ENCODE results near the gene PIM3. TPM values are rescaled to one million over a fixed set of nuclear protein-coding genes. Genes with fewer than 3 reads are reported as not detected.

Gene PIM3
- total RNA-seq, 1 experiment from 2014 or later: 67.0 TPM

GRCh38 chr22:49937758-49938564 is 22.6 kb upstream of the PIM3 start:
- Histone ChIP-seq H3K36me3 (ENCODE audit: low read depth) (no peaks in the 10 kb centered on the region), H3K9me3 (ENCODE audit: insufficient read depth, low read depth) (no peaks in the 10 kb centered on the region), H3K9me2 (ENCODE audit: insufficient read depth) (no peaks in the 10 kb centered on the region), H4K20me1 (ENCODE audit: insufficient read depth) (no peaks in the 10 kb centered on the region), H3K4me2 (no peak overlapping the region), H3K4me3 (no peak overlapping the region), H3K79me2 (ENCODE audit: low read depth) (no peaks in the 10 kb centered on the region), H2AFZ (no peak overlapping the region), H3F3A (ENCODE audit: insufficient read depth, low read depth) (peaks cover 16% of the 10 kb centered on the region; the same call in 1 of the 2 replicates), H3K27me3 (ENCODE audit: insufficient read depth, low read depth) (no peaks in the 10 kb centered on the region), H3K4me1 (replicated peaks; ENCODE audit: insufficient read depth) (peaks cover 20% of the 10 kb centered on the region), H3K27ac (no peak overlapping the region)
- intact Hi-C loops (cut with micrococcal nuclease; ENCODE audit: unreplicated experiment): no loop called here
- no TSS peak for BruUV-seq (replicated peaks)
- ChIA-PET POLR2A (ENCODE audit: unreplicated experiment) (interaction anchor here (0.6 kb wide), 1 partner anchor 111 kb away, joined by 21 read pairs; no protein-coding TSS in a partner anchor), CTCF (no interaction called here)
- DNase-seq: no peak
- TF ChIP-seq, protein P1, sequence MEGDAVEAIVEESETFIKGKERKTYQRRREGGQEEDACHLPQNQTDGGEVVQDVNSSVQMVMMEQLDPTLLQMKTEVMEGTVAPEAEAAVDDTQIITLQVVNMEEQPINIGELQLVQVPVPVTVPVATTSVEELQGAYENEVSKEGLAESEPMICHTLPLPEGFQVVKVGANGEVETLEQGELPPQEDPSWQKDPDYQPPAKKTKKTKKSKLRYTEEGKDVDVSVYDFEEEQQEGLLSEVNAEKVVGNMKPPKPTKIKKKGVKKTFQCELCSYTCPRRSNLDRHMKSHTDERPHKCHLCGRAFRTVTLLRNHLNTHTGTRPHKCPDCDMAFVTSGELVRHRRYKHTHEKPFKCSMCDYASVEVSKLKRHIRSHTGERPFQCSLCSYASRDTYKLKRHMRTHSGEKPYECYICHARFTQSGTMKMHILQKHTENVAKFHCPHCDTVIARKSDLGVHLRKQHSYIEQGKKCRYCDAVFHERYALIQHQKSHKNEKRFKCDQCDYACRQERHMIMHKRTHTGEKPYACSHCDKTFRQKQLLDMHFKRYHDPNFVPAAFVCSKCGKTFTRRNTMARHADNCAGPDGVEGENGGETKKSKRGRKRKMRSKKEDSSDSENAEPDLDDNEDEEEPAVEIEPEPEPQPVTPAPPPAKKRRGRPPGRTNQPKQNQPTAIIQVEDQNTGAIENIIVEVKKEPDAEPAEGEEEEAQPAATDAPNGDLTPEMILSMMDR (conservative IDR thresholded peaks at IDR 0.05): no peak
- TF ChIP-seq EZH2 (IDR thresholded peaks at IDR 0.05; ENCODE audit: low read depth): no peak

DNA sequence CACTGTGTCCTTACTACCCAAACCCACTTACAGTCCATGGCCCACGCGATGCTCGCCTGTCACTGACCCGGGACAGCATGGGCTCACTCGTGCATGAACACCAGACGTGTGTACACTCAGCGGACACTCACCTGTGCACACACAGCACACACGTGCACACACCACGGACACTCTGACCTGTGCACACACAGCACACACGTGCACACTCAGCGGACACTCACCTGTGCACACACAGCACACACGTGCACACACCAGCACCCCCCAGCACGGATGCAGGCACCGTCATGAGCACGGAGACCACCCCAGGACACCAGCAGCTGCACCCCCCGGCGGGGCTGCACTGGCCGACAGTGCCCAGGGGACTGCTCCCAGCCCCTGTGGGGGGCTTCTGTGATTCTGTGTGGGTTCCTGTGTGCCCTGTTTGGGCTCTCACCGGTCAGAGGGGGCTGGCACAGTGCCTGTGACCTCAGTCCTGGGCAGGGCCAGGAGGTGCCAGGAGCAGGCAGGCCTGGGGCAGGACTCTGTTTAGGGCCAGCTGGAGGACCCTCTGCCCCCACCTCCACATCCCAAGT is 21.9 kb upstream of the PIM3 start:
- CTCF ChIA-PET: no interaction called here
- intact Hi-C loops (cut with micrococcal nuclease; ENCODE audit: unreplicated experiment): no loop called here
- Histone ChIP-seq H3K4me1 (replicated peaks; ENCODE audit: insufficient read depth) (peaks cover 20% of the 10 kb centered on the region), H3K27me3 (ENCODE audit: insufficient read depth, low read depth) (no peaks in the 10 kb centered on the region), H3K4me2 (no peak overlapping the region), H3K4me3 (no peak overlapping the region), H3K27ac (no peak overlapping the region), H4K20me1 (ENCODE audit: insufficient read depth) (no peaks in the 10 kb centered on the region), H3K79me2 (ENCODE audit: low read depth) (no peaks in the 10 kb centered on the region), H3K9me3 (ENCODE audit: insufficient read depth, low read depth) (no peaks in the 10 kb centered on the region), H3K36me3 (ENCODE audit: low read depth) (no peaks in the 10 kb centered on the region), H2AFZ (no peak overlapping the region), H3K9me2 (ENCODE audit: insufficient read depth) (no peaks in the 10 kb centered on the region), H3F3A (ENCODE audit: insufficient read depth, low read depth) (peaks cover 9% of the 10 kb centered on the region; the same call in 1 of the 2 replicates)
- DNase-seq: no peak
- no peak for TF ChIP-seq EZH2 (IDR thresholded peaks at IDR 0.05; ENCODE audit: low read depth)
- TF ChIP-seq, protein P1 (conservative IDR thresholded peaks at IDR 0.05): no peak
- POLR2A ChIA-PET (ENCODE audit: unreplicated experiment): no interaction called here
- no TSS peak for BruUV-seq (replicated peaks)

DNA sequence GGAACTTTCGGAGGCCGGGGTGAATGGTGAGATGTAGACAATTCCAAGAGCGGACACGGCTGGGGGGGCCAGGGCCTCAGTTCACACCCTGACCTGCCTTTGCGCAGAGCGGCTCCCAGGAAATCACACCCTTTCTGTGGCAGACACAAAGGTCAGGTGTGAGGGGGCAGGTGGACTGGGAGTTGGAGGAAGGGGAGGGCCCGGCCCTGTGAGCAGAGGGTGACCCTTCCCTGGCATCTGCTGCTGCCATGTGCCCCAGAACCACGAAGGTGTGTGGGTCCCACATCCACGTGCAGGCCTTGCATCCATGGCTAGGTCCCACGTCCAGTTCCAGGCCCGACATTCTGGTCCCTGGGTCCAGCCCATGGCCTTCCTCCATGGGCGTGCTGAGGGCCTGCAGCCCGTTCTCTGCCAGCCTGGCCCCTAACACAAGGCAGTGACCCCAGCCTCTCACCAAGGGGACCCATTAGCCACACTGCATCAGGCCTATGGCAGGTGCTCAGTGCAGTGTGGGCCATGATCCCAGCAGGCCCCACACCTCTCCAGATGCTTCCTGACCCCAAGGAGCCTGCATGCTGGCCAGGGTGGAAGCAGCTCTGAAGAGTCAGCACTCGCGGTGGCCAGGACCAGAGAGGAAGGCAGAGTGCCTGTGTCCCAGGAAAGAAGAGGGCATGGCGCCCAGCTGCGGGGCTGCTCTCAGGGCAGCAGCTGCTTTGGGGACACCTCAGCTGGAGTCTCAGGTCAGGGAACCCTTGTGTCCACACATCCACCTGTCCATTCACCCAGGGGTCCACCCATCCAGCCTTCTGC is 18.9 kb upstream of the PIM3 start:
- DNase-seq: no peak
- H3K27me3 ChIP-seq (ENCODE audit: insufficient read depth, low read depth): no peaks in the 10 kb centered on the region
- no peaks in the 10 kb centered on the region for H4K20me1 ChIP-seq (ENCODE audit: insufficient read depth)
- TF ChIP-seq, protein P1 (conservative IDR thresholded peaks at IDR 0.05): no peak
- no peak for TF ChIP-seq EZH2 (IDR thresholded peaks at IDR 0.05; ENCODE audit: low read depth)
- POLR2A ChIA-PET (ENCODE audit: unreplicated experiment): no interaction called here
- H3K79me2 ChIP-seq (ENCODE audit: low read depth): no peaks in the 10 kb centered on the region
- H3K9me3 ChIP-seq (ENCODE audit: insufficient read depth, low read depth): no peaks in the 10 kb centered on the region
- no peaks in the 10 kb centered on the region for H3K36me3 ChIP-seq (ENCODE audit: low read depth)
- H3K9me2 ChIP-seq (ENCODE audit: insufficient read depth): no peaks in the 10 kb centered on the region
- BruUV-seq (replicated peaks): no TSS peak
- no peak overlapping the region for H3K4me3 ChIP-seq
- CTCF ChIA-PET: no interaction called here
- H2AFZ ChIP-seq: no peak overlapping the region
- H3K4me1 ChIP-seq (replicated peaks; ENCODE audit: insufficient read depth): peaks cover 1% of the 10 kb centered on the region
- intact Hi-C loops (cut with micrococcal nuclease; ENCODE audit: unreplicated experiment): no loop called here
- H3K4me2 ChIP-seq: no peak overlapping the region
- no peak overlapping the region for H3K27ac ChIP-seq
- peaks cover 13% of the 10 kb centered on the region; the same call in 1 of the 2 replicates for H3F3A ChIP-seq (ENCODE audit: insufficient read depth, low read depth)

All from PC-9 (cell line).